B cell (primary cell): ENCODE data around the gene P2RY14. TPM values are rescaled to one million over a fixed set of nuclear protein-coding genes. Genes with fewer than 3 reads are reported as not detected.

Experiments used
- ATAC-seq: fragments of 200-7000 bp; cut with Tn5 transposase; one replicate; pipeline ENCODE4 v1.10.0; 2021; ENCODE audit warnings: low read depth, mild to moderate bottlenecking, moderate number of reproducible peaks, moderate library complexity
- CTCF ChIA-PET: fragments of 350-600 bp; sonication (Branson Sonifier 250); formaldehyde crosslinking; loops from one replicate; lab custom pipeline; 2021; ENCODE audit warnings: antibody characterized with exemption, inconsistent platforms; lab: Charles Lee
- POLR2A ChIA-PET: fragments of 350-600 bp; sonication (Branson Sonifier 250); formaldehyde crosslinking; loops from one replicate; lab custom pipeline; 2021; ENCODE audit warnings: antibody characterized with exemption; lab: Charles Lee
- DNase-seq: peaks from one replicate; pipeline ENCODE4 v3.0.0; 2013
- H2AFZ ChIP-seq: 2 replicates; pipeline ENCODE4 v1.6.1; 2012; ENCODE audit warnings: mild to moderate bottlenecking, low read depth, low read length; ENCODE audit not compliant: insufficient read depth, poor library complexity, severe bottlenecking
- H3K27ac ChIP-seq, 2 donors: 1 replicate in 1 of 2; 2 replicates in 1 of 2; pipeline ENCODE4 v1.5.1; 2012 to 2013; ENCODE audit warnings: low read length in 2 of 2, mild to moderate bottlenecking in 2 of 2, moderate library complexity in 1 of 2
- H3K27me3 ChIP-seq, 4 experiments: fragments of 200-600 bp in 1 of 4; sonication (generic) in 1 of 4; replicated peaks in 1 of 4; 1 replicate in 2 of 4; 2 replicates in 2 of 4; pipeline versions ENCODE4 v1.6.1 to v1.7.0; 2013 to 2016; ENCODE audit warnings: low read length in 3 of 4, mild to moderate bottlenecking in 2 of 4, mixed read lengths in 1 of 4, moderate library complexity in 1 of 4; ENCODE audit not compliant: insufficient read depth in 4 of 4, control insufficient read depth in 3 of 4; ENCODE audit errors: control extremely low read depth in 1 of 4
- H3K36me3 ChIP-seq, 2 experiments: replicated peaks in 1 of 2; 1 replicate in 1 of 2; 2 replicates in 1 of 2; pipeline versions ENCODE4 v1.6.1 to v1.7.1; 2013; ENCODE audit warnings: low read length in 1 of 2; ENCODE audit not compliant: insufficient read depth in 2 of 2, control insufficient read depth in 1 of 2; ENCODE audit errors: control extremely low read depth in 1 of 2, extremely low read depth in 1 of 2
- H3K4me1 ChIP-seq, 2 donors: fragments of 200-600 bp in 1 of 2; sonication (generic) in 1 of 2; 1 replicate in 1 of 2; 2 replicates in 1 of 2; pipeline versions ENCODE4 v1.5.1 to v1.6.1; 2013 to 2017; ENCODE audit warnings: low read length in 2 of 2; ENCODE audit not compliant: control insufficient read depth in 2 of 2, insufficient read depth in 2 of 2
- H3K4me2 ChIP-seq: replicated peaks from 2 replicates; pipeline ENCODE3; 2012; ENCODE audit warnings: mild to moderate bottlenecking, low read depth, low read length; ENCODE audit not compliant: poor library complexity, severe bottlenecking
- H3K4me3 ChIP-seq, 5 experiments: fragments of 200-600 bp in 1 of 5; sonication (generic) in 1 of 5; 1 replicate in 3 of 5; 2 replicates in 2 of 5; pipeline versions ENCODE4 v1.5.1 to v1.7.0; 2011 to 2016; ENCODE audit warnings: low read length in 4 of 5, mild to moderate bottlenecking in 4 of 5, low read depth in 2 of 5, control low read depth in 1 of 5, moderate library complexity in 1 of 5; ENCODE audit not compliant: insufficient read depth in 1 of 5; ENCODE audit errors: control extremely low read depth in 1 of 5, extremely low read depth in 1 of 5
- H3K79me2 ChIP-seq: fragments of 200-600 bp; sonication (generic); one replicate; pipeline ENCODE4 v1.6.0; 2016; ENCODE audit warnings: low read length; ENCODE audit not compliant: control insufficient read depth, insufficient read depth
- H3K9ac ChIP-seq: fragments of 200-600 bp; sonication (generic); 2 replicates; pipeline ENCODE4 v1.6.1; 2017; ENCODE audit warnings: mild to moderate bottlenecking, low read length, moderate library complexity
- H3K9me3 ChIP-seq, 3 donors: one replicate each; pipeline versions ENCODE4 v1.6.1 to v1.7.1; 2013; ENCODE audit warnings: low read length in 2 of 3; ENCODE audit not compliant: control insufficient read depth in 2 of 3, insufficient read depth in 1 of 3; ENCODE audit errors: control extremely low read depth in 1 of 3
- H4K20me1 ChIP-seq: 2 replicates; pipeline ENCODE4 v1.6.0; 2012; ENCODE audit warnings: mild to moderate bottlenecking, low read length; ENCODE audit not compliant: insufficient read depth, control insufficient read depth, poor library complexity, severe bottlenecking
- H3K27ac Mint-ChIP-seq: one replicate; pipeline ENCODE4 v1.8.0; 2021; ENCODE audit warnings: mixed read lengths
- H3K27me3 Mint-ChIP-seq: one replicate; pipeline ENCODE4 v1.8.0; 2021; ENCODE audit warnings: mixed read lengths
- H3K4me1 Mint-ChIP-seq: one replicate; pipeline ENCODE4 v1.8.0; 2021; ENCODE audit warnings: mixed read lengths
- H3K4me3 Mint-ChIP-seq: one replicate; pipeline ENCODE4 v1.8.0; 2021; ENCODE audit warnings: mixed read lengths
- H3K9me3 Mint-ChIP-seq: one replicate; pipeline ENCODE4 v1.8.0; 2022; ENCODE audit warnings: mixed read lengths; ENCODE audit not compliant: insufficient read depth
- EZH2 ChIP-seq: IDR thresholded peaks from 2 replicates; pipeline ENCODE4 v1.6.1; 2012; ENCODE audit warnings: borderline replicate concordance, low read depth, mild to moderate bottlenecking, moderate library complexity, low read length; ENCODE audit not compliant: insufficient read depth, poor library complexity, severe bottlenecking
- WGBS: methylation state at CpG from one replicate; pipeline ENCODE4 v1.1.5; 2013; ENCODE audit warnings: missing lambda C conversion rate; ENCODE audit not compliant: insufficient coverage; 5-methylcytosine and 5-hydroxymethylcytosine counted together
- intact Hi-C: fragments of 100-400 bp; cut with micrococcal nuclease; formaldehyde crosslinking; loops from one replicate; pipeline ENCODE4 v1.10.0; 2022
- polyA plus RNA-seq: library from polyadenylated mRNA; depleted of rRNA; stranded (reverse); fragments of >200 nt; gene quantifications from 2 replicates; pipeline ENCODE4 v1.2.3, GENCODE V29; 2012
- total RNA-seq, 2 donors: library from RNA; stranded (reverse); fragments of 120-200 nt in 1 of 2; gene quantifications; 1 replicate in 1 of 2; 2 replicates in 1 of 2; pipeline versions ENCODE4 v1.2.3 to v1.2.4, GENCODE V29; 2013 to 2022
- TF ChIP-seq, protein P1 (sequence below): fragments of 200-600 bp; IDR thresholded peaks from one replicate; pipeline ENCODE4 v1.8.0; 2022; ENCODE audit warnings: antibody characterized with exemption, mild to moderate bottlenecking

P2RY14 gene
- total and polyA plus RNA-seq, 2 donors (not counting 1 experiment from before 2014, with no cell fraction given), result 7.0 to 11.3 TPM

DNA sequence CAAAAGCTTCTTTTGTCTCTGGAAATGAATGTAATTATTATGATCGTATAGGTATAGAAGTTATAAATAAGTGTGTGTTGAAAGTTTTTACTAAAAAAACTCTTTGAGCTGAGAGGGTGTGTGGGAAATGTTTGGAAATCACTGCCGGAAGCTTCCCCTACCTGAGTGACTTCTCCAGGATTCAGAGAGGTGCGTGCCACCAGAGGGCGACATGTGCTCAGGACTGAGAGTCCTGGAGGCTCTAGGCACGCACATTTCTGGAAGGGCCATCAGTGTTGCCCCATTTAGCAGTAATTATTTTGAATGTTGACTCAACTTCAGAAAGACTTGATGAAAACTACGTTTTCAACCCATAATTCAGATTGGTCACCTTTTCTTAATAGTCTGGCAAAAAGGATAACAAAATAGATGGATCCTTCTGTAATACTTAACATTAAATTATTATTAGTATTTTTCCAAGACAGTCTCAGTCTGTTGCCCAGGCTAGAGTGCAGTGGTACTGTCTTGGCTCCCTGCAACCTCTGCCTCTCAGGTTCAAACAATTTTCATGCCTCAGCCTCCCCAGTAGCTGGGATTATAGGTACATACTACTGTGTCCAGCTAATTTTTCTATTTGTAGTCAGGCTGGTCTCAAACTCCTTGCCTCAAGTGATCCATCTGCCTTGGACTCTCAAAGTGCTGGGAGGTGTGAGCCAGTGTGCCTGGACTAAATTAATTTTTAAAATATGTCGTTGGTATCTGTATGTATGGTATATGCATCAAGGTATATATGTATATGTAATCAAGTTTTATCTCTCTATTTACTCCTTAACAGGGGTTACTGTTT is 109.9 kb downstream of the P2RY14 start:
- H3K27me3 ChIP-seq, result no peaks in the 10 kb centered on the region
- intact Hi-C loops, result loop anchor here (1.0 kb wide), 4 partner anchors 59 to 671 kb away; partner anchors contain the start of gene P2RY14
- H3K9ac ChIP-seq, result no peak overlapping the region
- H3K79me2 ChIP-seq, result no peaks in the 10 kb centered on the region
- peaks cover 33% of the 10 kb centered on the region for H3K4me1 Mint-ChIP-seq
- H3K4me3 Mint-ChIP-seq, result no peak overlapping the region
- CTCF ChIA-PET, result interaction anchor here (0.6 to 8.5 kb wide), 47 partner anchors 10 to 1357 kb away, joined by 3 to 201 read pairs (median 4); partner anchors contain the start of genes IGSF10, P2RY12 and P2RY14
- 33% methylated on average over 4 of the region's 7 CpGs for WGBS
- H3K4me1 ChIP-seq, result peaks cover 35 to 38% of the 10 kb centered on the region in 2 donors
- no peak overlapping the region for H3K4me3 ChIP-seq
- TF ChIP-seq, protein P1, sequence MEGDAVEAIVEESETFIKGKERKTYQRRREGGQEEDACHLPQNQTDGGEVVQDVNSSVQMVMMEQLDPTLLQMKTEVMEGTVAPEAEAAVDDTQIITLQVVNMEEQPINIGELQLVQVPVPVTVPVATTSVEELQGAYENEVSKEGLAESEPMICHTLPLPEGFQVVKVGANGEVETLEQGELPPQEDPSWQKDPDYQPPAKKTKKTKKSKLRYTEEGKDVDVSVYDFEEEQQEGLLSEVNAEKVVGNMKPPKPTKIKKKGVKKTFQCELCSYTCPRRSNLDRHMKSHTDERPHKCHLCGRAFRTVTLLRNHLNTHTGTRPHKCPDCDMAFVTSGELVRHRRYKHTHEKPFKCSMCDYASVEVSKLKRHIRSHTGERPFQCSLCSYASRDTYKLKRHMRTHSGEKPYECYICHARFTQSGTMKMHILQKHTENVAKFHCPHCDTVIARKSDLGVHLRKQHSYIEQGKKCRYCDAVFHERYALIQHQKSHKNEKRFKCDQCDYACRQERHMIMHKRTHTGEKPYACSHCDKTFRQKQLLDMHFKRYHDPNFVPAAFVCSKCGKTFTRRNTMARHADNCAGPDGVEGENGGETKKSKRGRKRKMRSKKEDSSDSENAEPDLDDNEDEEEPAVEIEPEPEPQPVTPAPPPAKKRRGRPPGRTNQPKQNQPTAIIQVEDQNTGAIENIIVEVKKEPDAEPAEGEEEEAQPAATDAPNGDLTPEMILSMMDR, result peak; percentile 79
- TF ChIP-seq EZH2, result no peak
- no peak overlapping the region for H3K4me2 ChIP-seq
- H3K27ac ChIP-seq, result no peak overlapping the region
- H3K27me3 Mint-ChIP-seq, result no peaks in the 10 kb centered on the region
- H2AFZ ChIP-seq, result no peak overlapping the region
- H3K27ac Mint-ChIP-seq, result no peak overlapping the region
- H3K9me3 Mint-ChIP-seq, result no peaks in the 10 kb centered on the region
- DNase-seq (peak; percentile 69), ATAC-seq (peak; percentile 31)
- no peaks in the 10 kb centered on the region for H3K36me3 ChIP-seq
- no peaks in the 10 kb centered on the region for H3K9me3 ChIP-seq
- H4K20me1 ChIP-seq, result no peaks in the 10 kb centered on the region
- POLR2A ChIA-PET, result no interaction called here

DNA sequence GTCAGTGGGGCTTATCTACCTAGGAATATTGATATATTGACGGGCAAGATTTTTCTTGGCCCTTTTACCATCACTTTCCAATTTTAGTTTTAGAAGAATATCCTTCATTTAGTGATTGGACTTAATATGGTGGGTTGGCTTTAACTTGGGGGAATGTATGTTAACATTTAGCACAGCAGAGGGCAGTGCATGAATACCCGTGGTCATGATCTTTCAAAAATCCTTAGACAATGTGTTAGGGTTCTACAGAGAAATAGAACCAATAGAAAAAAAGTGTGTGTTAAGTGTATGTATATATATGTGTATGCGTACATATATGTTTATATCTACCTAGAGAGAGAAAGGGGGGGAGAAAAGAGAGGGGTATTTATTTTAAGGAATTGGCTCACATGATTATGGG is 112.2 kb downstream of the P2RY14 start:
- Histone ChIP-seq H3K27me3 (no peaks in the 10 kb centered on the region), H3K36me3 (no peaks in the 10 kb centered on the region), H3K9ac (no peak overlapping the region), H3K79me2 (no peaks in the 10 kb centered on the region), H4K20me1 (no peaks in the 10 kb centered on the region), H3K4me3 (no peak overlapping the region), H3K9me3 (no peaks in the 10 kb centered on the region), H3K27ac (no peak overlapping the region), H3K4me1 (peaks cover 28 to 30% of the 10 kb centered on the region in 2 donors), H3K4me2 (no peak overlapping the region), H2AFZ (no peak overlapping the region)
- DNase-seq, result no peak
- TF ChIP-seq, protein P1, result no peak
- TF ChIP-seq EZH2, result no peak
- H3K27me3 Mint-ChIP-seq, result no peaks in the 10 kb centered on the region
- POLR2A ChIA-PET, result no interaction called here
- peaks cover 20% of the 10 kb centered on the region for H3K4me1 Mint-ChIP-seq
- no peaks in the 10 kb centered on the region for H3K9me3 Mint-ChIP-seq
- CTCF ChIA-PET, result interaction anchor here (0.7 to 8.5 kb wide), 5 partner anchors 61 to 1032 kb away, joined by 3 to 137 read pairs (median 26); no protein-coding TSS in a partner anchor
- WGBS, result no CpG with 5 or more reads among the region's 3 CpGs
- H3K4me3 Mint-ChIP-seq, result no peak overlapping the region
- H3K27ac Mint-ChIP-seq, result no peak overlapping the region
- intact Hi-C loops, result no loop called here
- no peak for ATAC-seq
